Measurements from ENCODE around the gene AKAP11.
"Not testable (repeated sequence)": the region's sequence is repeated elsewhere in the genome, so short reads cannot be mapped to it uniquely, and the experiment has no call there.

Gene AKAP11, protein sequence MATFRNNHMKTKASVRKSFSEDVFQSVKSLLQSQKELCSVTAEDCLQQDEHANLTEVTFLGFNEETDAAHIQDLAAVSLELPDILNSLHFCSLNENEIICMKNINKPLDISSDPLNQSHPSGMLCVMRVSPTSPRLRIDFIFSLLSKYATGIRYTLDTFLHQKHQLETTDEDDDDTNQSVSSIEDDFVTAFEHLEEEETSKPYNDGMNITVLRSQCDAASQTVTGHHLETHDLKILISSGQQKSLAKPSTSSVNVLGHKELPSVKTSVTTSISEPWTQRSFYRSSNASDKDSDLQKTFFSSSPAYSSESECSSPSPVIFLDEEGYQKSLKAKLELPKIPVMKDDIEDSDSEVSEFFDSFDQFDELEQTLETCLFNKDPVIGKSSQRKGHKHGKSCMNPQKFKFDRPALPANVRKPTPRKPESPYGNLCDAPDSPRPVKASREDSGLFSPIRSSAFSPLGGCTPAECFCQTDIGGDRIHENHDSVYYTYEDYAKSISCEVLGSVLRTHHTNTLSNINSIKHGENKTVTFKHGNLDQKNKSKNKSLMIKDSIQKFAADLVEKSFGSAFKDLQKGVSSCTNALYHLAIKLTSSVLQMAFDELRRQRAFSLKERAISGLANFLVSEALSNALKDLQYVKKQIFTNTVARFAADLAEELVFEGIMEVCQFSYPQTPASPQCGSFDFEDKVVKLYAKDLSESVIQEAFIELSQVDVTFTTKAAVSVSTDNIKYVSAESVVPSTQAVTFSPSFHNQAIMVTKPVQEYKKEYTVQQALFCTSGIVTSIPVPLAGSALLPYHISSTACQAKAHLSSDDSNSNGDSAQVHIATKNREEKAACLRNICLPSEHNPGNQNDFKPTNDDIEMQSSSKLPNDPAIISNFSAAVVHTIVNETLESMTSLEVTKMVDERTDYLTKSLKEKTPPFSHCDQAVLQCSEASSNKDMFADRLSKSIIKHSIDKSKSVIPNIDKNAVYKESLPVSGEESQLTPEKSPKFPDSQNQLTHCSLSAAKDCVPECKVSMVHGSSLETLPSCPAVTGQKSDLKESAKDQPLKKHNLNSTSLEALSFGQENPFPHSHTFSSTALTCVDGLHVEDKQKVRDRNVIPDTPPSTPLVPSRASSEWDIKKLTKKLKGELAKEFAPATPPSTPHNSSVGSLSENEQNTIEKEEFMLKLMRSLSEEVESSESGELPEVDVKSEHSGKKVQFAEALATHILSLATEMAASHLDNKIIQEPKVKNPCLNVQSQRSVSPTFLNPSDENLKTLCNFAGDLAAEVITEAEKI (N-terminal part only)

DNA sequence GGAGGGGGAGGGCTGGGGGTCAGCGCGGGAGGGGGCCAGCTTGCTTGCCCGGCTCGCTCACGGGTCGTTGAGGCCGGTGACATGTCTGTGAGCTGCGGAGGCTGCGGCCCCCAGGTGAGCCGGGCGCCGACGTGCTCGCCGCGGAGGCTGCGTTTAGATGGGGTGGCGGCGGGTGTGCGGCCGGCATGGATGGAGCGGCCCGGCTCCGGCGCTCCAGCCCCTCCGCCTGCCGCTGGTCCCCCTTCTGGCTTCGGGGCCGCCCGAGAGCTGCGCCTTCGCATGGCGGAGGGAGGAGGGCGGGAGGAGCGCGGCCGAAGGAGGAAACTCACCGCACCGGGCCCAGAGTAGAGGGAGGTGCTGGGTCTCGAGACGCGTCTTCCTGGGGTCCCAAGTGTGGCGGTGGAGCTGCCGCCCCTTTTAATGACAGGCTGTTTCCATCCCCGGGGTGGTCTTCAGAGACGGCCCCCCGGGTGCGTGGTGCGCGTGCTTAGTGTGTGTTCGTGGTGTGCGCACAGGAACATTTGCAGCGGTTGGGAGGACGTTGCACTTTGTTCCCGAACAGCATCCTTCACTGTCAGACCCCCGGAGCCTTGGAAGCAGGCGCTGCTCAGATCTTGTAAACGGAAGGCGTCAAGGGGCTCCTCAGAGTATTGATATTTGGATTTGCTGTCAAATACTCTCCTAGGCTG, at the start of gene AKAP11:
AKAP11 (plus strand) TSS at position 38 of the 689 bp plus-strand sequence. CDS start 14,197 bp downstream, outside the sequence.
- DNase-seq: peak; percentile 56

DNA sequence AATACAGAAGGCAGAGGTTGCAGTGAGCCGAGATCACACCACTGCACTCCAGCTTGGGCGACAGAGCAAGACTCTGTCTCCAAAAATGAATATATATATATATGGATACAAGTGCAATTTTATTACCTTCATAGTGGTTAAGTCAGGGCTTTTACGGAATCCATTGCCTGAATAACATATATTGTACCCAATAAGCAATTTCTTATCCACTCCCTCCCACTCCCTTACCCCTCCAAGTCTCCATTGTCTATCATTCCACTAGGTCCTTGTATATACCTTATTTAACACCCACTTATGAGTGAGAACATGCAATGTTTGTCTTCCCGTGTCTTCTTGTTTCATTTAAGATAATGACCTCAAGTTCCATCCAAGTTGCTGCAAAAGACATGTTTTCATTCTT, 48.3 kb upstream of the AKAP11 start:
- no peak for DNase-seq

- no peak for DNase-seq
Measured at GRCh38 chr13:42225051-42225450, 46.9 kb upstream of the AKAP11 start.

- not testable (repeated sequence) for DNase-seq
Measured at GRCh38 chr13:42226759-42227158, 45.2 kb upstream of the AKAP11 start.

- DNase-seq: no peak
Measured at GRCh38 chr13:42228527-42228926, 43.4 kb upstream of the AKAP11 start.

GRCh38 chr13:42229287-42229686, 42.7 kb upstream of the AKAP11 start:
- no peak for DNase-seq

- no peak for DNase-seq
Measured at GRCh38 chr13:42232671-42233070, 39.3 kb upstream of the AKAP11 start.

- no peak for DNase-seq
Measured at GRCh38 chr13:42233726-42234125, 38.2 kb upstream of the AKAP11 start.

GRCh38 chr13:42239161-42239560, 32.8 kb upstream of the AKAP11 start:
- no peak for DNase-seq

DNA sequence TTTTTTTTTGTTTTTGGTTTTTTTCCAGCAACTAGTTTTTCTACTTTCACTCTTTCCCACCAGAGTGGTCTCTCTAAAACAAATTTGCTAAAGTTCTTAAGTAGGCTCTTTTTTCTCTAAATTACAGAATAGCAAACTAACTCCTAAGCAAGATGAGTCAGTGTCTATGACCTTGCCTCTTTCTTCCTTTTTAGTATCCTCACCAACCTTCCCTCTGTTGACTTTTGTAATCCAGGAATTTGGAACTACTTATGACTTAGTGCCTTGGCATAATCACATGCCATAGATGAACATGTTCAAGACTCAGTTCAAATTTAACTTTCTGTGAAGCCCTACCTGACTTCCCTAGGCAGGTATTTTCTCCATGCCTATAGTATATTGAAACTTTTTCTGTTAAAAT, 32.3 kb upstream of the AKAP11 start:
- no peak for DNase-seq

- no peak for DNase-seq
Measured at GRCh38 chr13:42246541-42246940, 25.4 kb upstream of the AKAP11 start.

DNA sequence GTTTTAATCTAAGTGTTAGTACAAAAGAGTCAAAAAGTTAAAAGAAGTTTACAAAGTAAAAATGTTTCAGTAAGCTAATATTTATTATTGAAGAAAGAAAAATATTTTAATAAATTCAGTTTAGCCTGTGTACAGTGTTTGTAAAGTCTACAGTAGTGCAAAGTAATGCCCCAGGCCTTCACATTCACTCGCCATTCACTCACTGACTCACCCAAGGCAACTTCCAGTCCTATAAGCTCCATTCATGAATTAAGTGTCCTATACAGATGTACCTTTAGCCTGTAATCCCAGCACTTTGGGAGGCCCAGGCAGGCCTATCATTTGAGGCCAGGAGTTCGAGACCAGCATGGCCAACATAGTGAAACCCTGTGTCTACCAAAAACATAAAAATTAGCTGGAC, 24.1 kb upstream of the AKAP11 start:
- no peak for DNase-seq

GRCh38 chr13:42255886-42256285, 16.1 kb upstream of the AKAP11 start:
- DNase-seq: no peak

GRCh38 chr13:42258747-42259146, 13.2 kb upstream of the AKAP11 start:
- no peak for DNase-seq

DNA sequence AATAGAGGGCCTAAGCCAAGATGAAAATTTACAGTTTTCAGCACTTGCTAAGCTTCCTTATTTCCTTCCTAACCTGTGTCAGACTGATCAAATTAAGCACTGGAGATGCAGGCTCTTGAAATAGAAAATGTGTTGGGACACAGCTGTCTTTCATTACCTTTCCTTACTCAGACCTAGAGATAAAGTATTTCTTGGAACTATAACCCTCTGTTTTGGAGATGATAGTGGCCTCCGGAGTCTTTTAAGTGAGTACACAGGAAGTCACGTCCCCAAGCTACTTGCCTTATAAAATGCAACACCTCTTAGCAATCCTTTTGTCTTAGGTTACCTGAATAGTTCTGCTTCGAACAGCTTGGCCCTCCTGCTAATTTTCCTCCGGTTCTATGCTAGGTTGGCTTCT, 12.4 kb upstream of the AKAP11 start:
- DNase-seq: no peak

DNA sequence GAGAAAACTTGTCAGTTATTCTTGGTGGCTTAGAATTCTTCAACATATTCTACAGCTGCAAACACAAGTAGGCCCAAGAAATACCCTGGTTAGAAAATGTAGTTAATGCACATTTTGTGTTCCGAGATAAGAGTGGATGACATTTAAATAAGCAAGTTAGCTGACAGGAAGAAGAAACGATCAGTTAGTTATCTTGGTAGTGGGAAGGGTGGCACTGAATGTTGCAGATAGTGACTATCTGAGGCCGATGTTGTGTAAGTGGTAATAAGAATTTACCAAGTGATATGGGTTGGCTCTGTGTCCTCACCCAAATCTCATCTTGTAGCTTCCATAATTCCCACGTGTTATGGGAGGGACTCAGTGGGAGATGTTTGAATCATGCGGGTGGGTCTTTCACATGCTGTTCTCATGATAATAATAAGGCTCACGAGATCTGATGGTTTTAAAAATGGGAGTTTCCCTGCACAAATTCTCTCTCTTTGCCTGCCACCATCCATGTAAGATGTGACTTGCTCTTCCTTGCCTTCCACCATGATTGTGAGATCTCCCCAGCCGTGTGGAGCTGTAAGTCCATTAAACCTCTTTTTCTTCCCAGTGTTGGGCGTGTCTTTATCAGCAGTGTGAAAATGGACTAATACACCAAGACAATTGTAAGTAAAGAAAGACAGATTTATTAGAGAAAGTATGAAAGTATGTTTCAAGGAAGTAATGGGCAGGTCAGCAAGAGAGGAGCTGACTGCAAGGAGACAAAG, 10.9 kb upstream of the AKAP11 start:
- DNase-seq: no peak

GRCh38 chr13:42266473-42266872, 5.5 kb upstream of the AKAP11 start:
- DNase-seq: no peak

- DNase-seq: no peak
Measured at GRCh38 chr13:42270160-42270856, 1.6 kb upstream of the AKAP11 start.

DNA sequence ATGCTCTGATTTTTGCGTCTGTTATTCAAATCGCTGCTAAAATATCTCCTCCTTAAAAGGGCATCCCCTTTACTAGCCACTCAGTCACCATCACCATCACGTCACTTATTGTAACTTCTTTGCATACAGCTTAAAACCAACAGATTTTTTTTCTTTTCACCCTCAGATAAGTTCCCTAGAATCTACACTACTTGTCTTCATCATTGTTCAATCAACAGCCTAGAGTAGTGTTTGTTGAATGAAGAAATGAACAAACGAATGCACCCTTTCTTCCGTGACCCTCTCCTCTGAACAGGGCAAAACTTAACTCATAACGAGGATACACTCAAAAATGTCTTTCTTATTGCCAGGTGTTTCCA, 1.1 kb upstream of the AKAP11 start:
- no peak for DNase-seq

DNA sequence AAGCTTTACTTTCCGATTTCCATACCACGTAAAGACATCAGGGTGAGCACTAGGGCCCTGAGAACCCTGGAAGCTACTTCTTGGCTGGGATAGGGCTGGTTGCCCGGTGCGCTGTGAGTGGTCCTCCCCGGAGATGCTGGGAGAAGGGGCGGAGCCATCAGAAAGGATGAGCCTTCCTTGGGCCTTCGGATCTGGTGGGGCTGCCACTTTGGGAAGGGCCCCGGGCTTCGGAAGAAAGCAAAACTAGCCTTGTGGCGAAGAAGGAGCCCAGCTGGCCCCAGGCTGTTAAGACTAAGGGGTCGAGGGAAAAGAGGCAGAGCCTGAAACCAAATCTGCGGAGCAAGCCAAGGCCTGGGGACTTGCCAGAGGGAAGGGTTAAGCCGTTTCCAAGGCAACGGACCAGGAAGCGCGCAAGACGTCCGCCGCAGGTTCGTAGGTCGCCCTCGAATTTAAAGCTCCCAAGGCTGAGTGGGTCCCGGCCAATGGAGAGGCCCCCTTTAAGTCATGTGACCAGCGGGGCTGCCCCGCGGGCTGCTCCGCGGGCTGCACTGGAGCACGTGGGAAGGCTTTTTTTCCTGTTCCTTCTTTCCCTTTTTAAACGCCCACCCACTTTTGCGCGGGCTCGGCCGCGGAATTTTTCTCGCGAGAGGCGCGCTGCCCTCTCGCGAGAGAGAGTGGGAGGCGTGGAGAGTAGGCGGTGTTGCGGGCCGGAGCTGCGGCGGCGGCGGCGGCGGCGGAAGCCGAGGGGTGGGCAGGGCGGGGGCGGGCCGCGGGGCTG, 426 bp upstream of the AKAP11 start:
- peak; percentile 97 for DNase-seq

Data from CD4-positive, alpha-beta T cell treated with Interleukin-12 subunit alpha and Interleukin-12 subunit beta, for 1 hour (primary cell).